Activated T-cell treated with anti-CD3 and anti-CD28 coated beads, Interleukin-2, amount 50 U/mL, for 72 hours (primary cell): Measurements from ENCODE around the gene MEGF11. TPM values are rescaled to one million over a fixed set of nuclear protein-coding genes. Genes with fewer than 3 reads are reported as not detected.
A peak's percentile ranks its signal among the peaks of the same experiment; 100 is the strongest.

Source experiments
- ATAC-seq, 2 donors: fragments of 150-1000 bp; cut with Tn5 transposase; replicated peaks in 1 of 2; 2 replicates each; pipeline ENCODE4 v1.10.0; 2021; ENCODE audit warnings: moderate library complexity in 2 of 2, mild to moderate bottlenecking in 1 of 2
- DNase-seq, 2 donors: peaks; one replicate each; pipeline ENCODE4 v3.0.0; 2021 to 2022; ENCODE audit warnings: mixed read lengths in 1 of 2
- H3K27ac Mint-ChIP-seq: one replicate; pipeline ENCODE4 v1.8.0; 2022; ENCODE audit warnings: mild to moderate bottlenecking, moderate library complexity, mixed read lengths
- H3K27me3 Mint-ChIP-seq: one replicate; pipeline ENCODE4 v1.8.0; 2022; ENCODE audit warnings: low read depth, mixed read lengths
- H3K36me3 Mint-ChIP-seq, 2 donors: one replicate each; pipeline ENCODE4 v1.8.0; 2022; ENCODE audit warnings: mixed read lengths in 2 of 2, mild to moderate bottlenecking in 1 of 2; ENCODE audit not compliant: insufficient read depth in 2 of 2
- H3K4me1 Mint-ChIP-seq: one replicate; pipeline ENCODE4 v1.8.0; 2022; ENCODE audit warnings: low read depth, mixed read lengths
- H3K4me3 Mint-ChIP-seq, 2 donors: one replicate each; pipeline ENCODE4 v1.8.0; 2022; ENCODE audit warnings: mild to moderate bottlenecking in 2 of 2, mixed read lengths in 2 of 2, moderate library complexity in 2 of 2
- H3K9me3 Mint-ChIP-seq, 2 donors: one replicate each; pipeline ENCODE4 v1.8.0; 2022; ENCODE audit warnings: mixed read lengths in 2 of 2
- total RNA-seq, 2 donors: library from RNA; stranded (reverse); gene quantifications; one replicate each; pipeline ENCODE4 v1.2.3, GENCODE V29; 2022

MEGF11 gene
- total RNA-seq, 2 donors from 2014 or later: not detected

DNA sequence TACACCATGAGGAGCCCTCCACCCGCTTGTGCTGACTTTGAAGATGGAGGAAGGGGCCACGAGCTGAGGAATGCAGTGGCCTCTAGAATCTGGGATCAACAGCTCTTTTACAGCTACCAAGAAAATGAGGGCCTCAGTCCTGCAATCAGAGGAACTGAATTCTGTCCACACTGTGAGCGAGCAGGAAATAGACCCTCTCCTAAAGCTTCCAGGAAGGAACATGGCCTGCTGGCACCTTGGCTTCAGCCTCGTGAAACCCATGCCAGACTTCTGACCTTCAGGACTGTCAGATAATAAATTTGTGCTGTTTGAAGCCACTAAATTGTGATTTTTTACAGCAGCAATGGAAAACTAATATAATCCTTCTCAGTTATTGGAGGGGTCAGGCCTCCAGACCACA, 322.3 kb downstream of the MEGF11 start:
- ATAC-seq: no peak
- no peaks in the 10 kb centered on the region for H3K36me3 Mint-ChIP-seq

DNA sequence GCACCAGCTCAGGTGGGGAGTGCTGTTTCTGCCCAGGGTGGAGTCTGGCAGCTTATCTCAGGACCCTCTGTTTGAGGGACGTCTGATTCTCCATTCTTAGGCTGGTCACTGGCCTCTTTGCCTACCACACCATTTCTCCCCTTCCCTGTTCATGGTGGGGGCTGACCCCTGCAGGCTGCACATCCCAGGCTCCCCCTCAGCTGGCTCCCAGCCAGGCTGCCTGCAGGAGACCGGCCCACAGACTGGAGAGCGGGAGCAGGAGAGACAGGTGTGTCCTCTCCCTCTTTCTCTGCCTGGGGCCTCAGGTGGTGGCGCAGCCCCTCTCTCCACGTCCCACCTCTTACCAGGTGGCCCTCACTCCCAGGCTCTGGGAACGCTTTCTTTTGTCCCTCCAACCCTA, 323.4 kb downstream of the MEGF11 start:
- H3K4me3 Mint-ChIP-seq: no peak overlapping the region
- H3K36me3 Mint-ChIP-seq: no peaks in the 10 kb centered on the region
- H3K9me3 Mint-ChIP-seq: no peaks in the 10 kb centered on the region
- no peaks in the 10 kb centered on the region for H3K27me3 Mint-ChIP-seq
- DNase-seq (no peak), ATAC-seq (no peak)
- H3K4me1 Mint-ChIP-seq: no peaks in the 10 kb centered on the region
- no peak overlapping the region for H3K27ac Mint-ChIP-seq

More for the DNA sequence above, 322.3 kb downstream of the MEGF11 start:
- Mint-ChIP-seq H3K27me3 (no peaks in the 10 kb centered on the region), H3K9me3 (no peaks in the 10 kb centered on the region), H3K4me1 (no peaks in the 10 kb centered on the region), H3K4me3 (no peak overlapping the region), H3K27ac (no peak overlapping the region)
- no peak for DNase-seq

DNA sequence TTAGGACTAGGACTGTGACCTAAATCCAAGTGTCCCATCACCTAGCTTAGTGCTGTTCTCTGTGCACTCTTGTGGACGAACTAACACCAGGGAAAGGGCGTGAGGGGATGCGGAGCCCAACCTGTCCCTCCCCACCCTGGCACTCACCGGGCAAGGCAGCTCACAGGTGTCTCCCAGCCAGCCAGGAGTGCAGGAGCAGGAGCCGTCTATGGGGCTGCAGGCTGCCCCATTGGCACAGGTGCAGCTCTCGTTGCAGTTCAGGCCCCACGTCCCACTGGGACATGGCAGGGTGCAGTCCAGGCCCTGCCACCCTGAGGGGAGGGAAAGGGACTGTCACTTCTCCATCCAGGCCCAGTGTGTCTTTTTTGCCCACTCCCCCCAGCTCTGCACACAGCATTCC, 324.0 kb downstream of the MEGF11 start:
- Mint-ChIP-seq H3K4me3 (no peak overlapping the region), H3K4me1 (no peaks in the 10 kb centered on the region), H3K36me3 (no peaks in the 10 kb centered on the region), H3K27ac (no peak overlapping the region), H3K27me3 (no peaks in the 10 kb centered on the region), H3K9me3 (no peaks in the 10 kb centered on the region)
- ATAC-seq (no peak), DNase-seq (no peak)

DNA sequence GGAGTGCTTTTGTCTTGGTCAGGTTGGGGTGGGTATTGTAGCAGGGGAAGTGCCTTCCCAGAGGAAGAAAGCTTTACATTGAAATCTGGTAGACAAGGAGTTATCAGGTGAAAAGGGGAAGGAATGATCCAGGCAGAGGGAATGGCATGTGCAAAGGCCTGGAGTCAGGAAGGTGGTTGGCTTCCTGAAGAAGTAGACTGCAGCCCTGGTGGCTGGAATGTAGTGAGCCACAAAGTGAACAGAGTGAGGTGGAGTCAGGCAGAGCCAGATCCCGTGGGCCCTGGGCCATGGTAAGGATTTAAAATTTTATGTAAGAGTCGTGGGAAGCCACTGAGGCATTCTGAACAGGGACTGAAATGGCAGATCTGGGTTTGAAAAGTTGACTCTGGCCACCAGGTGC, 326.0 kb downstream of the MEGF11 start:
- no peaks in the 10 kb centered on the region for H3K9me3 Mint-ChIP-seq
- DNase-seq (no peak), ATAC-seq (no peak)
- H3K27ac Mint-ChIP-seq: no peak overlapping the region
- H3K27me3 Mint-ChIP-seq: no peaks in the 10 kb centered on the region
- no peaks in the 10 kb centered on the region for H3K4me1 Mint-ChIP-seq
- no peak overlapping the region for H3K4me3 Mint-ChIP-seq
- no peaks in the 10 kb centered on the region for H3K36me3 Mint-ChIP-seq

DNA sequence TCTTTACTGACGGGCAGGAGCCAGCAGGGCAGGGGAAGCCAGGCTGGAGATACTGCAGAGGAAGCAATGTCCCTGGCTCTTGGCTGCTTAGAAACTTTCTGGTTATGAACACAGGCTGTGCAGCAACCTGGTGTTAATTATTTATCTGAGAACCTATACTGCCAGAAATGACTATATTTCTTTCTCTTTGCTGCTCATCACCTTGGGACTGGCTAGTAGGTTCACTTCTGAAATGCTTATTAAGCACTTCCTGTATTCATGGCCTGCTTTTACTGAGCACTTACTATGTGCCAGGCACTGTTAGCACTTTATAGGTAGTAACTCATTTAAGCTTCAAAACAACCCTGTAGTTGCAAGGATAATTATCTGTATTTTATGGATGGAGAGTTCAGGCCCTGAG, 326.7 kb downstream of the MEGF11 start:
- Mint-ChIP-seq H3K4me1 (no peaks in the 10 kb centered on the region), H3K27me3 (no peaks in the 10 kb centered on the region), H3K36me3 (no peaks in the 10 kb centered on the region), H3K4me3 (no peak overlapping the region), H3K27ac (peak overlapping the region; percentile 52), H3K9me3 (no peaks in the 10 kb centered on the region)
- ATAC-seq (peak in 1 of 2 donors; percentile 21), DNase-seq (no peak)

DNA sequence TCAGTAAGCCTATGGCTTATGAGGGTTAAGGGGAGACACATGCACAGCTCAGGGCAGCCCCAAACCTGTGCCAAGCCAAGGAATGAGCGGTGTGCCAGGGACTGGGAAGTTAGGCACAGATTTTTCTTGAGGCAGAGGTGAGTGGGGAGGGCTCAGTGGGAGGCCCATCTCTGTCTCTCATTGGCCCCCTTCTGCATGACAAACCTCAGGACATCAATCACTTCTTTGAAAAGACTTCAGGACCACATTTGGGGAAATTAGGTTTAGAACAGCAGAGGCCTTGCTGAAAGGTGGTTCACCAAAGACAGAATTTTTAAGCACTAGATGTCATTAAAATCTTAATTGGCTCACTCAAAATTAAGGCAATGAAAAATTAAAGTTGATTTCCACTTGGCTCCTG, 327.1 kb downstream of the MEGF11 start:
- no peaks in the 10 kb centered on the region for H3K27me3 Mint-ChIP-seq

DNA sequence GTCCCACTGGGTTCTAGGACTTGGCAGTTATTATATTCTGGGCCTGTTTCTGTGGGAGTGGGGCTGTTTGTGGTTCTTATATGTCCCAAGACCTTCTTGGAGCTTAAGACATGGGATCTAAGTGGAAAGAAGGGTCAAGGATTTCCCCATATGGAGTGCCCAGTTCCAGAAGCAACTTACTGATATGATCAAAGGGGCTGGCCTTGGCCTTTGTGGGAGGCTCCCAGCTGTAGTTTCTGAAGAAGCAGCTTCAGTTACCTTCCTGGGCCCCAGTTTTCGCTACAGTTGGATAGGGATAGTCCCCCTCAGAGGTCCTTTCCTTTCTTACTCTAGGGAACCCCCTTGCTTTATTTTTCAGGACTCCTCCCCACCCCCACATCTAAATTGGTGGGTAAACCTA, 328.2 kb downstream of the MEGF11 start:
- Mint-ChIP-seq H3K4me1 (peaks cover 4% of the 10 kb centered on the region), H3K27me3 (no peaks in the 10 kb centered on the region), H3K4me3 (no peak overlapping the region), H3K27ac (no peak overlapping the region), H3K36me3 (no peaks in the 10 kb centered on the region), H3K9me3 (no peaks in the 10 kb centered on the region)
- DNase-seq (no peak), ATAC-seq (no peak)

More for the DNA sequence above, 327.1 kb downstream of the MEGF11 start:
- Mint-ChIP-seq H3K27ac (no peak overlapping the region), H3K9me3 (no peaks in the 10 kb centered on the region), H3K4me3 (no peak overlapping the region), H3K36me3 (no peaks in the 10 kb centered on the region), H3K4me1 (no peaks in the 10 kb centered on the region)
- DNase-seq: no peak
- no peak for ATAC-seq

DNA sequence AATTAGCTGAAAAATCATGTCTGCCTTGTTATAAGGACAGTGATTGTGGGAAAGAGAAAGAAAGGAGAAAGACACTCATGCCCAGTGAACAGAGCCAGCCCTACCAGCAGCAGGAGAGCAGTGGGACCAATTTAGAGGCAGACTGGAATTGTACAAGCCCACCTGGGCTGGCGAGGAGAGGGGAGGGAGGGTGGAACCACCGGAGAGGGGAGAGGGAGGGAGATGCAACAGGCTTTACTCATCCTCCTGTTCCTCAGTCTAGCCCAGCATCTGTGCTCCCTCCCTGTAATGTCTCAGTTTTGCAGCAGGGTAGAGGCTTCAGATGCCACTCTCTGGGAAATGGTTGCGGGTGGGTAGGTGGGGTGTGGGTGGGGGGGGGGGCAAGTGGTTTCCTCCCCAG, 329.5 kb downstream of the MEGF11 start:
- H3K27me3 Mint-ChIP-seq: no peaks in the 10 kb centered on the region
- H3K9me3 Mint-ChIP-seq: no peaks in the 10 kb centered on the region
- H3K4me3 Mint-ChIP-seq: no peak overlapping the region
- no peak overlapping the region for H3K27ac Mint-ChIP-seq
- DNase-seq (no peak), ATAC-seq (no peak)
- H3K4me1 Mint-ChIP-seq: peaks cover 7% of the 10 kb centered on the region
- no peaks in the 10 kb centered on the region for H3K36me3 Mint-ChIP-seq

DNA sequence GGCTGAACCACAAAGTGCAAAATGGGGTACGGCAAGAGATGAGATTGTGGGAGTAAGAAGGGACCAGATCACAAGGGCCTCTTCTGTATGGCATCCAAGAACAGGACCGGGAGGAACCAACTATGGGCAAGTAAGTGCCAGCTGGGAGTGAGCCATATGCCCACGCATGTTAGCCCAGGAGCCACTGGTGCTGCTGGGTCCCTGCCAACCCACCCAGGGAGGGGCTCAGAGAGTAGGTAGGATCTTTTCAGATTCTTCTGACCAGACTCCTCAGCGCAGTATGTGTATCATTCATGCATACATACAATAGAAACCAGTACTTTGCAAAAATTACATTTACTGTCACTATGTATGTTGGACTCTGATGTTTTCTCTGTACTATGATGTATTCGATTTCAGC, 330.3 kb downstream of the MEGF11 start:
- Mint-ChIP-seq H3K27me3 (no peaks in the 10 kb centered on the region), H3K4me1 (peaks cover 15% of the 10 kb centered on the region), H3K36me3 (peaks cover 0 to 4% of the 10 kb centered on the region in 2 donors), H3K4me3 (no peak overlapping the region), H3K27ac (no peak overlapping the region), H3K9me3 (no peaks in the 10 kb centered on the region)
- no peak for ATAC-seq
- DNase-seq: no peak

DNA sequence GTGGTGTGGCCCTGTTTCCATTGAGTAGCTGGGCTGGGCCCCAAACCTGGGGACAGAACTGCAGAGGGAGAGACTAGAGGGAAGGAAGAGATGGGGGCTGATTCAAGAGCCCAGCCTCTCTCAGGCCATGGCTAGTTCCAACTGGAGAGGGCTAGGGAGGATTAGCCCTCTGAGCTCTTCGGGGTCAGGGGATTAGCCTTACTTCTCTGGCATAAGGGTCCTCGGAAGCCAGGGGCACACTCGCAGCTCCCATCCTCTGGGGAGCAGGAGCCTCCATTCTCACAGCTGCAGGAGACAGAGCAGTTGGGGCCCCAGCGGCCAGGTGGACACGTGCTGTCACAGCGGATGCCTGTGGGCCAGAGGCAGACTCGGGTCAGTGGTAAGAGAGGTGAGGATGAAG, 330.9 kb downstream of the MEGF11 start:
- Mint-ChIP-seq H3K27ac (no peak overlapping the region), H3K36me3 (peaks cover 0 to 4% of the 10 kb centered on the region in 2 donors), H3K27me3 (no peaks in the 10 kb centered on the region), H3K4me1 (peaks cover 21% of the 10 kb centered on the region), H3K4me3 (no peak overlapping the region), H3K9me3 (no peaks in the 10 kb centered on the region)
- ATAC-seq (no peak), DNase-seq (no peak)

DNA sequence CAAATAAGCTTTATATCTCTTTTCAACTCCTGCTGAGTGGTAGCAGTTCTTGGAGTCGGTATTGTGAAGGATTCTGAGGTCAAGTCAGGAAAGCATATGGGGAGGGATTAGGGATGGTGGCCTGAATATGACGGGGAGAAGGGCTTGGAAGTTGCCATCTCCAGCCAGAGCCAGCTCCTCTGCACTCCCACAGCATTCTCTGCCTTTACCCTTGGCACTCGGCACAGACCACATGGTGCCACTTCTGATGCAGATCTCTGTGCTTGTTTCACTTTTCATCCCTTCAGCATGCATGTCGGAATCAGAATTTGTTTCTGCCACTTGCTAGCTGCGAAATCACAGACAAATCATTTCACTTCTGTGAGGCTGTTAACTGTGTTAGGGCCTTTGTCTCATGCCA, 331.8 kb downstream of the MEGF11 start:
- Mint-ChIP-seq H3K4me3 (no peak overlapping the region), H3K27ac (no peak overlapping the region), H3K36me3 (peaks cover 0 to 4% of the 10 kb centered on the region in 2 donors), H3K4me1 (peaks cover 29% of the 10 kb centered on the region), H3K27me3 (no peaks in the 10 kb centered on the region), H3K9me3 (no peaks in the 10 kb centered on the region)
- DNase-seq: no peak
- no peak for ATAC-seq

DNA sequence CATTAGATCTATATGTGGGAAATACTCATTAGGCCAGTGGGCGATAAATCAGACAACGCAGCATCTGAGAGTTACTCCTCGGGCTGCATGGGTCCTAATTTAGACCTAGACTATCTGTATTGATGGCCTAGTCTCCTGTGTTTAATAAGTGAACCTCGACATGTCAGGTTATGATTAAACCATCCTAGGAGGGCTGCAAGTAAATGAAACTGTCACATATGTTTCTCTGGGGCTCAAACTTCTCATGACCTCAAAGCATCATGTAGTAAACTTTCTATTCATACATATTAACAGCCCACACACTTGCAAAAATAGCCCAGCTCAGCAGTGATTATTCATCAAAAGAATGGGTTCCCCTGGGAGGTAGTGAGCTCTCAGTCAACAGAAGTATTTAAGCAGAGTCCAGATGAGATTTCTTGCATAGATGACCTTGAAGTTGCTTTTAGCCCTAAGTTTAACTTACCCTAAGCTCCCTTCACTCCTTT, 332.7 kb downstream of the MEGF11 start:
- no peaks in the 10 kb centered on the region for H3K9me3 Mint-ChIP-seq
- no peak overlapping the region for H3K4me3 Mint-ChIP-seq
- no peak for ATAC-seq
- H3K36me3 Mint-ChIP-seq: peaks cover 0 to 4% of the 10 kb centered on the region in 2 donors
- H3K27me3 Mint-ChIP-seq: no peaks in the 10 kb centered on the region
- peaks cover 39% of the 10 kb centered on the region for H3K4me1 Mint-ChIP-seq
- DNase-seq: no peak
- no peak overlapping the region for H3K27ac Mint-ChIP-seq

DNA sequence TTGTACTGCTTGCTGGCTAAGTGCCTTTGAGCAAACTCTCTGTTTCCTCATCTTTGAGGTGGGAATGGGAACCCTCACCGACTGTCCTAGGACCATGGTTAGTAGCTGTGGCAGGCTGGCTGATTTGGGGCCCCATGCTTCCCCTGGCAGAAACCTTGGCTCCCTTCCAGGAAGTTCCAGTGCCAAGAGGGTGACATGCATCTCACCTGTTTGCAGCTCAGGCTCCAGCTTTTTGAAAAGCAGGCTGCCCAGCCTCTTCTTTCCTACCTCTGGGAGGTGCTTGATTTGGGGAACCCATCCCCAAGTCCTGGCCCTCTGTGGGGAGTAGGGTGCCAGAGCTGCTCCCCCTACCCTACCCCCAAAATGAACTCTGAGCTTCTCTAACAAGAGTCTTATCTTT, 333.4 kb downstream of the MEGF11 start:
- peaks cover 44% of the 10 kb centered on the region for H3K4me1 Mint-ChIP-seq
- H3K4me3 Mint-ChIP-seq: no peak overlapping the region
- no peak for DNase-seq
- no peaks in the 10 kb centered on the region for H3K27me3 Mint-ChIP-seq
- H3K9me3 Mint-ChIP-seq: no peaks in the 10 kb centered on the region
- H3K36me3 Mint-ChIP-seq: peaks cover 0 to 4% of the 10 kb centered on the region in 2 donors
- H3K27ac Mint-ChIP-seq: no peak overlapping the region
- no peak for ATAC-seq

DNA sequence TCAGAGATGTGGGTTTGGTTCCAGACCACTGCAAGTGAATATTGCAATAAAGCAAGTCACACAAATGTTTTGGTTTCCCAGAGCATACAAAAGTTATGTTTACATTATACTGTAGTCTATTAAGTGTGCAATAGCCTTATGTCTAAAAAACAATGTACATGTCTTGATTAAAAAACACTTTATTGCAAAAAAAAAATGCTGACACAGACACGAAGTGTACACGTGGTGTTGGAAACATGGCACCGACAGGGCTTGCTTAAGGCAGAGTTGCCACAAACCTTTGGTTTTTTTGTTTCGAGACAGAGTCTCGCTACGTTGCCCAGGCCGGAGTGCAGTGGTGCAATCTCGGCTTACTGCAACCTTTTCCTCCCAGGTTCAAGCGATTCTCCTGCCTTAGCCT, 334.2 kb downstream of the MEGF11 start:
- Mint-ChIP-seq H3K27me3 (no peaks in the 10 kb centered on the region), H3K4me3 (no peak overlapping the region), H3K4me1 (peaks cover 45% of the 10 kb centered on the region), H3K9me3 (no peaks in the 10 kb centered on the region), H3K36me3 (peaks cover 0 to 4% of the 10 kb centered on the region in 2 donors), H3K27ac (peak overlapping the region; percentile 26)
- no peak for ATAC-seq
- DNase-seq: no peak
